ENCODE data around the gene CLEC18A. TPM values are rescaled to one million over a fixed set of nuclear protein-coding genes. Genes with fewer than 3 reads are reported as not detected.

The CLEC18A gene
- total and polyA plus RNA-seq, 2 of the 8 experiments (the other 6 are each of a cell fraction or from before 2014, with no cell fraction given), result 1.3 to 1.4 TPM

- no peak overlapping the region for H3K27ac ChIP-seq (ENCODE audit: low read depth, low read length)
Observed at GRCh38 chr16:69940676-69941075, 10.5 kb upstream of the CLEC18A start.

More at GRCh38 chr16:69940676-69941075, 10.5 kb upstream of the CLEC18A start:
- ChIA-PET POLR2A (ENCODE audit: partially characterized antibody) (no interaction called here), CTCF (ENCODE audit: partially characterized antibody) (interaction anchor here (0.6 to 5.8 kb wide), 3 partner anchors 10 to 539 kb away, joined by 3 to 44 read pairs (median 6); no protein-coding TSS in a partner anchor)
- Histone ChIP-seq H4K91ac (replicated peaks; ENCODE audit: insufficient read length, low read length) (no peak overlapping the region), H3K23ac (ENCODE audit: insufficient read length) (no peak overlapping the region), H2BK120ac (replicated peaks; ENCODE audit: low read depth, low read length) (no peak overlapping the region), H3K36me3 (ENCODE audit: control insufficient read depth in 2 of 4, insufficient read depth in 4 of 4, low read length in 3 of 4) (peaks cover 2 to 20% (median 7%) of the 10 kb centered on the region in 4 experiments; a peak in 5 of 8 replicates), H2BK15ac (ENCODE audit: low read length) (no peak overlapping the region), H3K23me2 (ENCODE audit: low read depth, low read length) (no peaks in the 10 kb centered on the region; the same call in 1 of the 2 replicates), H2BK5ac (ENCODE audit: low read depth, low read length) (no peak overlapping the region; the same call in 1 of the 2 replicates), H4K20me1 (replicated peaks in 1 of 2; ENCODE audit: control insufficient read depth in 1 of 2, insufficient read depth in 2 of 2, low read length in 2 of 2) (peaks cover 0 to under 1% of the 10 kb centered on the region in 2 experiments), H3K4me3 (ENCODE audit: extremely low read depth in 1 of 4, insufficient read depth in 2 of 4, low read depth in 3 of 4, low read length in 4 of 4) (no peak overlapping the region), H2BK20ac (ENCODE audit: low read length) (no peak overlapping the region), H3K4me1 (replicated peaks in 1 of 4; ENCODE audit: control insufficient read depth in 3 of 4, insufficient read depth in 4 of 4, low read length in 3 of 4) (peaks cover 0 to 6% (median 1%) of the 10 kb centered on the region in 4 experiments; a peak in 3 of 7 replicates), H2BK12ac (ENCODE audit: low read depth, low read length) (no peak overlapping the region), H3K27me3 (replicated peaks in 1 of 4; ENCODE audit: control insufficient read depth in 3 of 4, extremely low read depth in 1 of 4, insufficient read depth in 3 of 4, low read length in 3 of 4) (no peaks in the 10 kb centered on the region), H3K14ac (ENCODE audit: insufficient read length) (no peak overlapping the region), H2AFZ (ENCODE audit: low read length) (no peak overlapping the region), H3K4me2 (ENCODE audit: insufficient read depth in 1 of 2, low read depth in 2 of 2, low read length in 2 of 2) (no peak overlapping the region), H4K8ac (ENCODE audit: extremely low read depth, insufficient read depth, low read length) (no peak overlapping the region; the same call in none of the 2 replicates), H4K5ac (ENCODE audit: insufficient read length, low read depth, low read length) (no peak overlapping the region), H3K56ac (replicated peaks; ENCODE audit: insufficient read length, low read depth, low read length) (no peak overlapping the region), H2AK5ac (ENCODE audit: low read depth, low read length) (no peak overlapping the region), H3K9me3 (ENCODE audit: insufficient read depth in 2 of 2, low read depth in 1 of 2, low read length in 1 of 2) (no peaks in the 10 kb centered on the region), H3K18ac (ENCODE audit: extremely low read depth, low read length) (no peak overlapping the region), H3K79me2 (ENCODE audit: control insufficient read depth in 1 of 2, insufficient read depth in 2 of 2, low read length in 2 of 2) (no peaks in the 10 kb centered on the region), H3K79me1 (ENCODE audit: low read depth, low read length) (no peaks in the 10 kb centered on the region; the same call in 1 of the 2 replicates), H3K9ac (replicated peaks in 1 of 4; ENCODE audit: extremely low read depth in 1 of 4, low read depth in 3 of 4, low read length in 3 of 4) (no peak overlapping the region), H3K4ac (replicated peaks; ENCODE audit: insufficient read length, low read depth, low read length) (no peak overlapping the region)
- no peak for FAIRE-seq
- TF ChIP-seq CHD1 (IDR thresholded peaks at IDR 0.05; ENCODE audit: low read depth, low read length) (no peak), TAF7 (optimal IDR thresholded peaks at IDR 0.05; ENCODE audit: borderline replicate concordance, low read depth, low read length) (no peak), CBX8 (IDR thresholded peaks at IDR 0.05; ENCODE audit: borderline replicate concordance, low read depth, low read length) (no peak), JUN (IDR thresholded peaks at IDR 0.05; ENCODE audit: low read depth, low read length) (no peak), SIX5 (IDR thresholded peaks at IDR 0.05; ENCODE audit: low read depth, low read length) (no peak), EZH2 (IDR thresholded peaks at IDR 0.05; ENCODE audit: low read depth, low read length, severe bottlenecking) (no peak), POLR2A (IDR thresholded peaks at IDR 0.05; ENCODE audit: control extremely low read depth in 1 of 2, low read depth in 2 of 2, low read length in 2 of 2) (no peak), SUZ12 (IDR thresholded peaks at IDR 0.05; ENCODE audit: low read length) (no peak), TCF12 (IDR thresholded peaks at IDR 0.05; ENCODE audit: low read depth, low read length) (no peak), TEAD4 (IDR thresholded peaks at IDR 0.05; ENCODE audit: low read depth, low read length) (no peak), SP1 (IDR thresholded peaks at IDR 0.05; ENCODE audit: low read depth, low read length) (no peak), BRCA1 (IDR thresholded peaks at IDR 0.05; ENCODE audit: low read depth, low read length) (no peak), RXRA (IDR thresholded peaks at IDR 0.05; ENCODE audit: insufficient read depth, low read depth, low read length) (no peak)
- 92% methylated on average over 13 of the region's 13 CpGs; no CpG with 5 or more reads in 1 of the 2 experiments for WGBS, 2 experiments (ENCODE audit: extremely low coverage in 1 of 2, insufficient coverage in 1 of 2, insufficient read length in 1 of 2, insufficient replicate concordance in 2 of 2, low coverage in 1 of 2, low lambda C conversion rate in 2 of 2, missing lambda C conversion rate in 1 of 2)
- DNase-seq (ENCODE audit: low read depth in 1 of 2, low spot score in 2 of 2), result no peak

Measured in H1 (cell line).